ENCODE measurements around the gene CEP135. TPM values are rescaled to one million over a fixed set of nuclear protein-coding genes. Genes with fewer than 3 reads are reported as not detected.

Gene CEP135
- polyA plus RNA-seq, 3 donors, result 4.0 to 5.1 (median 4.6) TPM

DNA sequence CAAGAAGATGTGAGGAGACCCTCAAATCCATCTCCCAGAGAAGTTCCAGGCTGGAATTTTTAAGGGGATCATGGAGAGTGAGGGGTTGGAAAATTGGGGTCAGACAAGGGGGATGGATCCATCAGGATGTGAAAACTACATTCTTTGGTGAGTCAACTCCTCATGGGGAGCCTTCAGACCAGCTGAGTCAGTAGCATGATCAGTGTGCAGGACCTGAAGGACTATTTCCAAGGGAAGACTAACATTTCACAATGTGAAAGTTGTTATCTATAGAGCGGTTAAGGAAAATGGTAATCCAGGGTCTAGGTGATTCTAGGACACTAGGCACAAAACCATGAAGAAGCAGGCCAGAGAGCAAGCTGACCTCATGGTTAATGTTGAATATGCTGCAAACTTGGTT is 38.6 kb upstream of the CEP135 start:
- H3K36me3 Mint-ChIP-seq, result peaks cover 12 to 19% of the 10 kb centered on the region in 2 donors
- no peaks in the 10 kb centered on the region for H3K27me3 ChIP-seq (ENCODE audit: control insufficient read depth in 2 of 2, insufficient read depth in 2 of 2, low read length in 2 of 2)
- peaks cover 0 to 2% (median 0%) of the 10 kb centered on the region in 3 donors for H3K27me3 Mint-ChIP-seq (ENCODE audit: low read depth in 3 of 3)
- H2AFZ ChIP-seq (ENCODE audit: insufficient read depth, low read depth, low read length, poor library complexity, severe bottlenecking), result no peak overlapping the region
- H3K27ac Mint-ChIP-seq, result no peak overlapping the region
- no peak overlapping the region for H3K4me3 Mint-ChIP-seq
- no peaks in the 10 kb centered on the region for H3K79me2 ChIP-seq (ENCODE audit: insufficient read depth, low read length)
- intact Hi-C loops (cut with micrococcal nuclease), result no loop called here
- H3K4me3 ChIP-seq (replicated peaks in 1 of 3; ENCODE audit: low read depth in 2 of 3, low read length in 3 of 3), result no peak overlapping the region
- H3K27ac ChIP-seq (ENCODE audit: low read depth in 1 of 2, low read length in 2 of 2), result no peak overlapping the region
- TF ChIP-seq, protein P1, sequence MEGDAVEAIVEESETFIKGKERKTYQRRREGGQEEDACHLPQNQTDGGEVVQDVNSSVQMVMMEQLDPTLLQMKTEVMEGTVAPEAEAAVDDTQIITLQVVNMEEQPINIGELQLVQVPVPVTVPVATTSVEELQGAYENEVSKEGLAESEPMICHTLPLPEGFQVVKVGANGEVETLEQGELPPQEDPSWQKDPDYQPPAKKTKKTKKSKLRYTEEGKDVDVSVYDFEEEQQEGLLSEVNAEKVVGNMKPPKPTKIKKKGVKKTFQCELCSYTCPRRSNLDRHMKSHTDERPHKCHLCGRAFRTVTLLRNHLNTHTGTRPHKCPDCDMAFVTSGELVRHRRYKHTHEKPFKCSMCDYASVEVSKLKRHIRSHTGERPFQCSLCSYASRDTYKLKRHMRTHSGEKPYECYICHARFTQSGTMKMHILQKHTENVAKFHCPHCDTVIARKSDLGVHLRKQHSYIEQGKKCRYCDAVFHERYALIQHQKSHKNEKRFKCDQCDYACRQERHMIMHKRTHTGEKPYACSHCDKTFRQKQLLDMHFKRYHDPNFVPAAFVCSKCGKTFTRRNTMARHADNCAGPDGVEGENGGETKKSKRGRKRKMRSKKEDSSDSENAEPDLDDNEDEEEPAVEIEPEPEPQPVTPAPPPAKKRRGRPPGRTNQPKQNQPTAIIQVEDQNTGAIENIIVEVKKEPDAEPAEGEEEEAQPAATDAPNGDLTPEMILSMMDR (IDR thresholded peaks at IDR 0.05), result no peak
- H3K4me1 ChIP-seq (ENCODE audit: control insufficient read depth in 1 of 2, insufficient read depth in 2 of 2, low read length in 2 of 2), result no peaks in the 10 kb centered on the region
- H3K4me2 ChIP-seq (replicated peaks; ENCODE audit: extremely low read depth, low read length, poor library complexity, severe bottlenecking), result no peak overlapping the region
- peaks cover 5 to 13% of the 10 kb centered on the region in 2 donors for H3K36me3 ChIP-seq (replicated peaks in 1 of 2; ENCODE audit: control insufficient read depth in 1 of 2, insufficient read depth in 2 of 2, low read length in 2 of 2)
- no peaks in the 10 kb centered on the region for H4K20me1 ChIP-seq (ENCODE audit: insufficient read depth, low read length)
- no peak overlapping the region for H3K9ac ChIP-seq (ENCODE audit: insufficient read depth, low read length, poor library complexity, severe bottlenecking)
- H3K9me3 Mint-ChIP-seq, result peaks cover 0 to 4% (median 0%) of the 10 kb centered on the region in 7 donors
- peaks cover 0 to 2% of the 10 kb centered on the region in 2 donors for H3K9me3 ChIP-seq (replicated peaks in 1 of 2; ENCODE audit: control insufficient read depth in 1 of 2, insufficient read depth in 1 of 2, low read length in 2 of 2)
- no peak for DNase-seq
- peaks cover 3% of the 10 kb centered on the region for H3K4me1 Mint-ChIP-seq
- no CpG with 5 or more reads among the region's 1 CpG for WGBS (ENCODE audit: insufficient coverage)

DNA sequence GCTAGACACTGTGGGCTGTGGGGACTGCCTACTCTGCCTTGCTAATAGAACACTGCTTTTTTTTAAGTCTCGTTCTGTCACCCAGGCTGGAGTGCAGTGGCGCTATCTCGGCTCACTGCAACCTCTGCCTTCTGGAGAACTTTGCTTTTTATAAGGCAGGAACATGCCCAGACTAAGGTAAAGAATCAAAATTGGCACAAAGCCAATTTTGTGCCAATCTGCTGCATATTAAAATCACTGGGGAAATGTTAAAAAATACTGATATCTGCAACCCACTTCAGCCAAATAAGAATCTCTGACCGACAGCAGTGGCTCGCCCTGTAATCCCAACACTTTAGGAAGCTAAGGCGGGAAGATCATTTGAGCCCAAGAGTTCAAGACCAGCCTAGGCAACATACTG is 36.5 kb upstream of the CEP135 start:
- DNase-seq, result no peak
- Mint-ChIP-seq H3K4me3 (no peak overlapping the region), H3K4me1 (peaks cover 2% of the 10 kb centered on the region), H3K27ac (no peak overlapping the region), H3K36me3 (peaks cover 0 to 3% of the 10 kb centered on the region in 2 donors), H3K27me3 (ENCODE audit: low read depth in 3 of 3) (peaks cover 0 to 2% (median 0%) of the 10 kb centered on the region in 3 donors), H3K9me3 (peaks cover 0 to 4% (median 0%) of the 10 kb centered on the region in 7 donors)
- Histone ChIP-seq H2AFZ (ENCODE audit: insufficient read depth, low read depth, low read length, poor library complexity, severe bottlenecking) (no peak overlapping the region), H3K9me3 (replicated peaks in 1 of 2; ENCODE audit: control insufficient read depth in 1 of 2, insufficient read depth in 1 of 2, low read length in 2 of 2) (no peaks in the 10 kb centered on the region), H3K9ac (ENCODE audit: insufficient read depth, low read length, poor library complexity, severe bottlenecking) (no peak overlapping the region), H3K4me2 (replicated peaks; ENCODE audit: extremely low read depth, low read length, poor library complexity, severe bottlenecking) (no peak overlapping the region), H4K20me1 (ENCODE audit: insufficient read depth, low read length) (no peaks in the 10 kb centered on the region), H3K36me3 (replicated peaks in 1 of 2; ENCODE audit: control insufficient read depth in 1 of 2, insufficient read depth in 2 of 2, low read length in 2 of 2) (no peaks in the 10 kb centered on the region), H3K27ac (ENCODE audit: low read depth in 1 of 2, low read length in 2 of 2) (no peak overlapping the region), H3K4me3 (replicated peaks in 1 of 3; ENCODE audit: low read depth in 2 of 3, low read length in 3 of 3) (no peak overlapping the region), H3K27me3 (ENCODE audit: control insufficient read depth in 2 of 2, insufficient read depth in 2 of 2, low read length in 2 of 2) (no peaks in the 10 kb centered on the region), H3K79me2 (ENCODE audit: insufficient read depth, low read length) (no peaks in the 10 kb centered on the region), H3K4me1 (ENCODE audit: control insufficient read depth in 1 of 2, insufficient read depth in 2 of 2, low read length in 2 of 2) (no peaks in the 10 kb centered on the region)
- 94% methylated on average over 6 of the region's 6 CpGs for WGBS (ENCODE audit: insufficient coverage)
- TF ChIP-seq, protein P1 (IDR thresholded peaks at IDR 0.05), result no peak
- intact Hi-C loops (cut with micrococcal nuclease), result no loop called here
